OCI-LY7 (cell line): ENCODE data around the gene MAP3K10. TPM values are rescaled to one million over a fixed set of nuclear protein-coding genes. Genes with fewer than 3 reads are reported as not detected.

Experiments
- BruUV-seq: library from RNA; stranded (reverse); fragments of 400-500 nt; replicated peaks from 2 replicates; lab custom pipeline; 2021; lab: Mats Ljungman, UMichigan
- CTCF ChIA-PET: fragments of 300-600 bp; sonication (Branson Sonifier 250); formaldehyde crosslinking; loops from one replicate; lab custom pipeline; 2022; ENCODE audit warnings: antibody characterized with exemption; ENCODE audit not compliant: unreplicated experiment; lab: Charles Lee
- POLR2A ChIA-PET: fragments of 300-600 bp; sonication (Branson Sonifier 250); formaldehyde crosslinking; loops from one replicate; lab custom pipeline; 2022; ENCODE audit warnings: antibody characterized with exemption; lab: Charles Lee
- DNase-seq: peaks from one replicate; pipeline ENCODE4 v3.0.0-alpha.2; 2015; ENCODE audit warnings: low spot score
- H2AFZ ChIP-seq: fragments of 200-600 bp; sonication (generic), shearing (Covaris generic); 2 replicates; pipeline ENCODE4 v1.6.1; 2014; ENCODE audit warnings: mild to moderate bottlenecking, antibody characterized with exemption, low read length, moderate library complexity
- H3K27ac ChIP-seq: fragments of 200-600 bp; sonication (generic); 2 replicates; pipeline ENCODE4 v1.5.1; 2014; ENCODE audit warnings: mixed run types, low read depth, mild to moderate bottlenecking, moderate library complexity, low read length, inconsistent platforms; ENCODE audit not compliant: poor library complexity, severe bottlenecking
- H3K36me3 ChIP-seq: fragments of 200-600 bp; sonication (generic); 2 replicates; pipeline ENCODE4 v1.6.1; 2014; ENCODE audit warnings: mild to moderate bottlenecking, antibody characterized with exemption, low read length, moderate library complexity, mixed read lengths; ENCODE audit not compliant: insufficient read depth
- H3K4me1 ChIP-seq: fragments of 200-600 bp; sonication (generic); 2 replicates; pipeline ENCODE4 v1.5.1; 2014; ENCODE audit warnings: mild to moderate bottlenecking, low read length; ENCODE audit not compliant: insufficient read depth, poor library complexity, severe bottlenecking
- H3K4me2 ChIP-seq: fragments of 200-600 bp; sonication (generic); 2 replicates; pipeline ENCODE4 v1.6.1; 2014; ENCODE audit warnings: mild to moderate bottlenecking, low read length
- H3K4me3 ChIP-seq: fragments of 200-600 bp; sonication (generic); 2 replicates; pipeline ENCODE4 v1.5.1; 2014; ENCODE audit warnings: mild to moderate bottlenecking, low read depth, low read length; ENCODE audit not compliant: poor library complexity, severe bottlenecking
- H3K79me2 ChIP-seq: fragments of 200-600 bp; sonication (generic); 2 replicates; pipeline ENCODE4 v1.6.1; 2016; ENCODE audit warnings: low read depth, mild to moderate bottlenecking, low read length, moderate library complexity, mixed read lengths; ENCODE audit not compliant: insufficient read depth
- H3K9me2 ChIP-seq: fragments of 200-600 bp; sonication (generic); 2 replicates; pipeline ENCODE4 v1.6.1; 2016; ENCODE audit warnings: mild to moderate bottlenecking, low read length, mixed read lengths; ENCODE audit not compliant: insufficient read depth
- H3K9me3 ChIP-seq: fragments of 200-600 bp; sonication (generic); 2 replicates; pipeline ENCODE4 v1.6.1; 2014; ENCODE audit warnings: mild to moderate bottlenecking, mixed run types, low read length, mixed read lengths
- H4K20me1 ChIP-seq: fragments of 200-600 bp; sonication (generic); 2 replicates; pipeline ENCODE4 v1.6.1; 2014; ENCODE audit warnings: mild to moderate bottlenecking, antibody characterized with exemption, low read length, moderate library complexity, mixed read lengths; ENCODE audit not compliant: insufficient read depth
- CTCF ChIP-seq: fragments of 200-600 bp; sonication (generic); conservative IDR thresholded peaks from 2 replicates; pipeline ENCODE4 v1.5.1; 2014; ENCODE audit warnings: mild to moderate bottlenecking, antibody characterized with exemption, low read length, moderate library complexity, mixed read lengths
- EZH2phosphoT487 ChIP-seq: fragments of 200-600 bp; sonication (generic); IDR thresholded peaks from 2 replicates; pipeline ENCODE4 v1.6.1; 2018; ENCODE audit warnings: low read depth, borderline replicate concordance, mild to moderate bottlenecking, mixed run types, antibody characterized with exemption, low read length, moderate library complexity, mixed read lengths
- intact Hi-C: fragments of 100-400 bp; cut with micrococcal nuclease; formaldehyde crosslinking; loops from one replicate; pipeline ENCODE4 v1.10.0; 2022; ENCODE audit not compliant: unreplicated experiment
- total RNA-seq, 2 experiments: library from RNA; depleted of rRNA in 1 of 2; stranded (reverse); fragments of >200 nt in 1 of 2; shearing (Covaris generic) in 1 of 2; gene quantifications; 2 replicates each; pipeline ENCODE4 v1.2.3, GENCODE V29; 2014 to 2022

The MAP3K10 gene
- total RNA-seq, 2 experiments from 2014 or later: 20.6 to 32.5 TPM

GRCh38 chr19:40263440-40264313, 72.5 kb downstream of the MAP3K10 start:
- H3K36me3 ChIP-seq: peaks cover 48% of the 10 kb centered on the region
- no peak overlapping the region for H3K27ac ChIP-seq
- H3K9me3 ChIP-seq: no peaks in the 10 kb centered on the region
- ChIA-PET CTCF (interaction anchor here (0.7 kb wide), 1 partner anchor 227 kb away, joined by 3 read pairs; no protein-coding TSS in a partner anchor), POLR2A (interaction anchor here (0.6 kb wide), 1 partner anchor 323 kb away, joined by 4 read pairs; no protein-coding TSS in a partner anchor)
- intact Hi-C loops: no loop called here
- TF ChIP-seq CTCF (no peak), EZH2phosphoT487 (no peak)
- no peaks in the 10 kb centered on the region; the same call in 1 of the 2 replicates for H4K20me1 ChIP-seq
- H3K79me2 ChIP-seq: peaks cover 7% of the 10 kb centered on the region; the same call in 1 of the 2 replicates
- H3K9me2 ChIP-seq: no peaks in the 10 kb centered on the region
- H3K4me2 ChIP-seq: no peak overlapping the region
- no TSS peak for BruUV-seq
- no peak overlapping the region for H2AFZ ChIP-seq
- no peak overlapping the region for H3K4me3 ChIP-seq
- peaks cover 11% of the 10 kb centered on the region for H3K4me1 ChIP-seq
- DNase-seq: no peak

- H3K36me3 ChIP-seq: peaks cover 55% of the 10 kb centered on the region
- no peaks in the 10 kb centered on the region for H3K9me3 ChIP-seq
- H3K9me2 ChIP-seq: no peaks in the 10 kb centered on the region
- ChIA-PET POLR2A (interaction anchor here (0.6 kb wide), 1 partner anchor 322 kb away, joined by 4 read pairs; no protein-coding TSS in a partner anchor), CTCF (no interaction called here)
- H3K79me2 ChIP-seq: no peaks in the 10 kb centered on the region; the same call in 1 of the 2 replicates
- no TSS peak for BruUV-seq
- H3K27ac ChIP-seq: no peak overlapping the region
- intact Hi-C loops: no loop called here
- H4K20me1 ChIP-seq: no peaks in the 10 kb centered on the region; the same call in 1 of the 2 replicates
- H3K4me2 ChIP-seq: no peak overlapping the region
- H3K4me1 ChIP-seq: peaks cover 11% of the 10 kb centered on the region
- DNase-seq: no peak
- no peak for TF ChIP-seq CTCF
- no peak for TF ChIP-seq EZH2phosphoT487
- no peak overlapping the region for H2AFZ ChIP-seq
- no peak overlapping the region for H3K4me3 ChIP-seq
These were observed 73.3 kb downstream of the MAP3K10 start for GRCh38 chr19:40264314-40265054.

Other genes starting within 250 kb of the MAP3K10 start
- 82.3 and 94.3 TPM in 2 replicates for gene PSMC4, start 220.3 kb upstream of the MAP3K10 start, total RNA-seq (2014; rRNA removed; shearing (Covaris generic))
- 73.6 and 78.0 TPM in 2 replicates for gene PSMC4, start 220.3 kb upstream of the MAP3K10 start, total RNA-seq (2022)
- gene ZNF546, start 194.4 kb upstream of the MAP3K10 start, total RNA-seq (2014; rRNA removed; shearing (Covaris generic)): 2.3 and 5.0 TPM in 2 replicates
- 9.3 and 11.5 TPM in 2 replicates for gene ZNF546, start 194.4 kb upstream of the MAP3K10 start, total RNA-seq (2022)
- 20.0 and 27.9 TPM in 2 replicates for gene ZNF780B, start 135.2 kb upstream of the MAP3K10 start, total RNA-seq (2014; rRNA removed; shearing (Covaris generic))
- 21.0 and 27.5 TPM in 2 replicates for gene ZNF780B, start 135.2 kb upstream of the MAP3K10 start, total RNA-seq (2022)
- gene ZNF780A, start 100.5 kb upstream of the MAP3K10 start, total RNA-seq (2014; rRNA removed; shearing (Covaris generic)): 7.8 and 13.0 TPM in 2 replicates
- 18.3 and 21.9 TPM in 2 replicates for gene ZNF780A, start 100.5 kb upstream of the MAP3K10 start, total RNA-seq (2022)
- not detected in 2 replicates for gene TTC9B, start 27.0 kb downstream of the MAP3K10 start, total RNA-seq (2014; rRNA removed; shearing (Covaris generic))
- gene TTC9B, start 27.0 kb downstream of the MAP3K10 start, total RNA-seq (2022): not detected in 2 replicates
- 0.54 and 0.59 TPM in 2 replicates for gene CCNP, start 35.3 kb downstream of the MAP3K10 start, total RNA-seq (2014; rRNA removed; shearing (Covaris generic))
- gene CCNP, start 35.3 kb downstream of the MAP3K10 start, total RNA-seq (2022): 0.48 and 0.61 TPM in 2 replicates
- 97.8 and 116 TPM in 2 replicates for gene AKT2, start 93.9 kb downstream of the MAP3K10 start, total RNA-seq (2014; rRNA removed; shearing (Covaris generic))
- 192 and 197 TPM in 2 replicates for gene AKT2, start 93.9 kb downstream of the MAP3K10 start, total RNA-seq (2022)
- gene C19orf47, start 157.0 kb downstream of the MAP3K10 start, total RNA-seq (2014; rRNA removed; shearing (Covaris generic)): 10.0 and 15.6 TPM in 2 replicates
- gene C19orf47, start 157.0 kb downstream of the MAP3K10 start, total RNA-seq (2022): 28.9 and 33.8 TPM in 2 replicates
- 84.0 and 109 TPM in 2 replicates for gene PLD3, start 157.3 kb downstream of the MAP3K10 start, total RNA-seq (2014; rRNA removed; shearing (Covaris generic))
- gene PLD3, start 157.3 kb downstream of the MAP3K10 start, total RNA-seq (2022): 111 and 114 TPM in 2 replicates
- gene HIPK4, start 198.8 kb downstream of the MAP3K10 start, total RNA-seq (2014; rRNA removed; shearing (Covaris generic)): not detected in 2 replicates
- not detected in 2 replicates for gene HIPK4, start 198.8 kb downstream of the MAP3K10 start, total RNA-seq (2022)
- gene PRX, start 222.0 kb downstream of the MAP3K10 start, total RNA-seq (2014; rRNA removed; shearing (Covaris generic)): 1.8 and 2.2 TPM in 2 replicates
- 4.0 and 4.9 TPM in 2 replicates for gene PRX, start 222.0 kb downstream of the MAP3K10 start, total RNA-seq (2022)
- gene SERTAD1, start 234.6 kb downstream of the MAP3K10 start, total RNA-seq (2014; rRNA removed; shearing (Covaris generic)): 5.0 and 5.7 TPM in 2 replicates
- 5.5 and 6.1 TPM in 2 replicates for gene SERTAD1, start 234.6 kb downstream of the MAP3K10 start, total RNA-seq (2022)